Endothelial cell of umbilical vein (primary cell): Measurements from ENCODE around the gene HECA.
"Not testable (repeated sequence)": the region's sequence is repeated elsewhere in the genome, so short reads cannot be mapped to it uniquely, and the experiment has no call there.

ENCODE experiments used
- CTCF ChIP-seq, 2 donors: IDR thresholded peaks; 1 replicate in 1 of 2; 2 replicates in 1 of 2; pipeline ENCODE4 v1.5.1; 2011; ENCODE audit warnings: low read length in 2 of 2, mild to moderate bottlenecking in 2 of 2, moderate library complexity in 2 of 2, control low read depth in 1 of 2, inconsistent platforms in 1 of 2, low read depth in 1 of 2; ENCODE audit not compliant: insufficient read depth in 1 of 2; ENCODE audit errors: extremely low read depth in 1 of 2
- EZH2 ChIP-seq: IDR thresholded peaks from 2 replicates; pipeline ENCODE4 v1.6.1; 2012; ENCODE audit warnings: borderline replicate concordance, low read depth, mild to moderate bottlenecking, moderate library complexity, low read length, inconsistent platforms; ENCODE audit not compliant: severe bottlenecking
- FOS ChIP-seq: IDR thresholded peaks from 2 replicates; pipeline ENCODE4 v1.6.1; 2011; ENCODE audit warnings: mild to moderate bottlenecking, low read length, moderate library complexity, borderline replicate concordance; ENCODE audit not compliant: insufficient read depth
- GATA2 ChIP-seq: IDR thresholded peaks from 2 replicates; pipeline ENCODE4 v1.7.0; 2011; ENCODE audit warnings: low read depth, mild to moderate bottlenecking, moderate library complexity, mixed read lengths, low read length; ENCODE audit not compliant: insufficient read length, insufficient read depth
- JUN ChIP-seq: IDR thresholded peaks from 2 replicates; pipeline ENCODE4 v1.6.1; 2011; ENCODE audit warnings: borderline replicate concordance, low read depth; ENCODE audit not compliant: insufficient read length, insufficient read depth
- MAX ChIP-seq: IDR thresholded peaks from 2 replicates; pipeline ENCODE4 v1.6.1; 2011; ENCODE audit not compliant: insufficient read depth, insufficient read length
- MYC ChIP-seq: IDR thresholded peaks from one replicate; pipeline ENCODE4 v1.6.1; 2011; ENCODE audit warnings: mild to moderate bottlenecking, low read depth, low read length
- POLR2A ChIP-seq: IDR thresholded peaks from 2 replicates; pipeline ENCODE4 v1.6.1; 2012; ENCODE audit warnings: low read depth, mild to moderate bottlenecking, control low read depth, low read length
- POLR2AphosphoS5 ChIP-seq: IDR thresholded peaks from 2 replicates; pipeline ENCODE4 v1.6.1; 2012; ENCODE audit warnings: low read depth, mild to moderate bottlenecking, control low read depth, low read length, moderate library complexity; ENCODE audit not compliant: insufficient read depth

GRCh38 chr6:139210766-139211165 lies 75.9 kb downstream of the HECA start:
- TF ChIP-seq CTCF (IDR thresholded peaks at IDR 0.05; ENCODE audit: extremely low read depth in 1 of 2, insufficient read depth in 1 of 2, low read depth in 1 of 2, low read length in 2 of 2); EZH2; POLR2AphosphoS5; POLR2A; MYC; FOS; JUN; MAX; GATA2: not testable (repeated sequence)
